DMS153 (cell line): ENCODE results near the gene GLS2.
"Not testable (repeated sequence)": the region's sequence is repeated elsewhere in the genome, so short reads cannot be mapped to it uniquely, and the experiment has no call there.

Source experiments
- DNase-seq: peaks from one replicate; lab custom pipeline; 2025; lab: John Stamatoyannopoulos, UW

The GLS2 gene

DNA sequence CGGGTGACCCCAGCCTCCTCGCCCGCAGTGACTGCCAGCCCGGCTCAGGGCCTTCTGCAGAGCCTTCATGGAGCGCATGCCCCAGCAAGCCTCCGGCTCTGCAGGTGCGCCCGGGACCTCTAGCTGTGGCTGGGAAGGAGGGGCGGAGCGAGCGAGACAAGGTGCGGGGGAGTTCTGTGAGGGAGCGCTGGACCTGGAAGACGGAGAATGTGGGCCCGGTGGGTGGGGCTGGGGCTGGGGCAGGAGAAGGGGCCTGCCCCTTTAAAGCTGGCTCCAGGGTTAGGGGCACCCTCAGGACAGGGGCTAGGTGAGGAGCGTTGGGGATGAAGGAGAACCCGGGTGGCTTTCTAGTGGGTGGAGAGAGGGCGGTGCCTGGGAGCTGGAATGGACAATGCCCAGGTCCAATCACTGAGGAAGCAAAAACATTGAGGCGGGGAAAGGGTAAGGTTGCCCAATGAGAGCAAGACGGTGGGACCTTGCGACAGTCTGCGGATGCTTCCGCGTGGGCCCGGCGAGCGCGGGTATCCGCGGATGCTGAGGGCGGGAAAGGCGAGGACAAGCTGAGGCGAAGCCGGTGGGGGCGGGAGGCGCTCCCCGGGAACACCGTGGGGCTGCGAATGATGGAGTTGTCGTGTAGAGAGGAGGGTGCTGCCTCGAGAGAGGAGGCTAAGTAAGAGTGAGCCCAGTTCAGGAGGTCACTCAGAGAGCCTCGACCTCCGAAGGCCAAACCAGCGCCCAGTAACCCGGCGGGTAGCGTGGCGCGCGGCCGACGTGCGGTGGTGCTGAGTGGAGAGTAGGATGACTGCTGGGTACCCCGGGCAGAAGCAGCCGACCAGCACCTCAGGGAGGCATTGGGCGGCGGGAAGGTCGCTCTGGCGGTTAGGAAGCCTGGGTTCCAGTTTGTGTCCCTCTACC lies at the start of gene GLS2:
TSS of gene GLS2 (minus strand) at position 121 of the 915 bp plus-strand sequence. CDS start at position 78, 43 bp downstream.
- peak; percentile 93 for DNase-seq

DNA sequence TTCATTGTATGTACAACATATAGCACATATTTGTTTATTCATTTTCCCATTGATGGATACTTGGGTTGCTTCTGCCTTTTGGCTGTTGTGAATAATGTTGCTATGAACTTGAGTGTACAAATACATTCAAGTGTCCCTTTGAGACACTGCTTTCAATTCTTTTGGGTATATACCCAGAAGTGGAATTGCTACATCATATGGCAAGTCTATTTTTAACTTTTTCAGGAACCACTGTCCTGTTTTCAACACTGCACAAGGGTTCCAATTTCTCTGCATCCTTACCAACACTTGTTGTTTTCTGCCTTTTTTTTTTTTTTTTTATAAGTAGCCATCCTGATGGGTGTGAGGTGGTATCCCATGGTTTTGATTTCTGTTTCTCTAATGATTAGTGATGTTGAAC lies 49.6 kb upstream of the GLS2 start:
- no peak for DNase-seq

DNA sequence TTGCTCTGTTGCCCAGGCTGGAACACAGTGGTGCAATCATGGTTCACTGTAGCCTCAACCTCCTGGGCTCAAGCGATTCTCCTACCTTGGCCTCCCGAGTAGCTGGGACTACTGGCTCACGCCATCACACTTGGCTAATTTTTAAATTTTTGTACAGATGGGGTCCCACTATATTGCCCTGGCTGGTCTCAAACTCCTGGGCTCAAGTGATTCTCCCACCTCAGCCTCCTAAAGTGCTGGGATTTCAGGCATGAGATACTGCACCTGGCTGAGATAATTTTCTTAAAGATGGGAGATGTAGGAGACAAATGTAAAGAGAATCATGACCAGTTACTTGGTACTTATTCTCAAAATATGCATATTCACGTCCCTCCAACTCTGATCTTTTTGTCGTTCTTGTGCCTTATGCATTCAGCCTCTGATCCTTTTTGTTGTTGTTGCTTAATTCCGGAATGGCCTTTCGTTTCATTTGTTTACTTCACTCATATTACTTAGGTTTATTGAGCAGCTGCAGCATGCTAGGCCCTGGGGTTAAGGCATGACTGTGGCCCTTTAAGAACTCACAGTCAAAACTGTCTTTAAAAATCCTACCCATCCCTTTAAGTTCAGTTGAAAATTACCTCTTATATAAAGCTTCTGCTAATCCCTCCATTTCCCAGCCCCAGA lies 42.6 kb upstream of the GLS2 start:
- no peak for DNase-seq

DNA sequence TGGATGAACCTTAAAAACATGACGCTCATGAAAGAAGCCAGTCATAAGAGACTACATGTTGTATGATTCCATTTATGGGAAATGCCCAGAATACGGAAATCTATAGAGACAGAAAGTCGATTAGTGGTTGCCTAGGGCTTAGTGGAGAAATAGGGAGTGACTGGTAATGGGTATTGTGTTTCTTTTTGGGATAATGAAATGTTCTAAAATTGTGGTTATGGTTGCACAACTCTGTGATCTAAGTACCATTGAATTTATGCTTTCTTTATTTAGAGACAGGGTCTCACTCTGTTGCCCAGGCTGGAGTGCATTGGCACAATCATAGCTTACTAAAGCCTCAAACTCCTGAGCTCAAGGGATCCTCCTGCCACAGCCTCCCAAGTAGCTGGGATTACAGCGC lies 41.7 kb upstream of the GLS2 start:
- no peak for DNase-seq

DNA sequence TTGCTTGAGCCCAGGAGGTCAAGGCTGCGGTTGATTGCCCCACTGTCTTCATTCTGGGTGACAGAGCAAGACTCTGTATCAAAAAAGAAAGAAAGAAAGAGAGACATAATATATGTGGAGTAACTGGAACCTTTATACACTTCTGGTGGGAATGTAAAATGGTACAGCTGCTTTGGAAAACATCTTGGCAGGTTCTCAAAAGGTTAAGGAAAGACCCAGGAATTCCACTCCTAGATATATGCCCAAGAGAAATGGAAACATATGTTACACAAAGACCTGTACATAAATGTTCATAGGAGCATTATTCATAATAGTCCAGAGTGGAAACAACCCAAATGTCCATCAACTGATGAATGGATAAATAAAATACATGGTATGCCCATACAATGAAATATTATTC lies 40.9 kb upstream of the GLS2 start:
- no peak for DNase-seq

DNA sequence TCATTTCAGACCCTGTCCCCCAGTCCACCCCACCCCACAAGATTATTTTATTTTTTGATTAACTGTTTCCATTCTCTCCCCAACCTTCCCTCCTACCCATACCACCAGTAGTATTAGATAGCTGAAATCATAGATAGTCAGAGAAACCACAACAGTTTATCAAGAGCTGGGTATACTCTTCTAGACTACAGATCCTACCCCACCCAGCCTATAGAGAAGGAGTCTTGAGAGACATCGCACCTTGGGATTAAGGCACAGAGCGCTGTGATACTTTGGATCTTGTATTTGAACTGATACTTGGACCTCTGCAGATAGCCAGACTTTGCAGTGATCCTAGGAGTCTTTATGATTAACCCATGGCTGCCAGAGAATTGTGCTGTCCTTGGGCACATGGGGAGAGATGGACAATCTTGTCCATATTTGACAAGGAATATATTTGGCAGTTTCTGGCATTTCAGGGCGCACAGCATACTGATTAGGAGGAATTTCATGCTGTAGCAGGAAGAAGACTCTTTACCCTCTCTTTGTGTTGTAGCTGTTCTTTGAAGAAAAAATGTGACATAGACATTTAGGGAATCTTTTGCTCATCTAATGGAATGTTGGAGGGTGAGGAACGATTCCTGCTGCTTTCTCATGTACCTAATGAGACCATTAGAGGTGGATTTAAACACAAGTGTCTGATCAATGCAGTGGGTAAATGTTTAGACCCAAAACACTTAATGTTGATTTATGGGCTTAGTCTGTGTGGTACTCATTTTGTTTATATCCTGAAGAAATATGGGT lies 34.6 kb upstream of the GLS2 start:
- no peak for DNase-seq

DNA sequence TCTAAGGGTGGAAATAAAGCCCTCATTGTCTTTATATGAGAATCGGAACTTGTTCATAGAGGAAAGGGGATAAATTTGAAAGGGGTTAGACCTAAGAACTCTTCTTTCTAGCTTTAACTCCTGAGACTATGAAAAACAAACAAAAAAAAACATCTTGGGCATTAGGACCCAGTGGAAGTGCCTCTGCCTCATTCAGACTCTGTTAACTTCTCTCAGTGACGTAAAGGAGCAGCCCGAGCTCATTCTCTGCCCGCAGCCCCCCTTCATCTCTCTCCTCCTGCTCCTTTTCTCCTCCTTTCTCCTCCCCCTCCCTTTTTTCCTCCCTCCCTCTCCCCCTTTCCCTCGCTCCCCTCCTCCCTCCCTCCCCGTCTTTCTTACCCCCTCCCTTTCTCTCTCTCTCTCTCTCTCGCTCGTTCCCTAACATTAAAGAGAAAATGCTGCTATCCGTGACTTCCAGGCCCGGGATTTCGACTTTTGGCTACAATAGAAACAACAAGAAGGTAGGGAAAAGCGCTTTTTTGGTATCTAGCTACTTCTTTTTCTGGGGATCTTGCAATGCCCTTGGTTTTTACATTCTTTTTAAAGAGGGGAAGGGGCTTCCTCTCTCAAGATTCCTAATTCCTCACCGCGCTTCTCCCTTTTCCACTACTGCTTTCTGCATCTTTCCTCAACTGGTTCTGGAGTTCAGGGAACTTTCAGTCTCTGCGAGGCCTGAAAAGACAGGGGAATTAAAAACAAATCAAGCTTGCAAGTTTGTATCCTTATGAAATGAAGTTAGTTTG lies 33.8 kb upstream of the GLS2 start, which contains the start of gene RBMS2:
TSS of gene RBMS2 (plus strand) at position 231 of the 782 bp plus-strand sequence. CDS start at position 435, 204 bp downstream.
- no peak for DNase-seq

DNA sequence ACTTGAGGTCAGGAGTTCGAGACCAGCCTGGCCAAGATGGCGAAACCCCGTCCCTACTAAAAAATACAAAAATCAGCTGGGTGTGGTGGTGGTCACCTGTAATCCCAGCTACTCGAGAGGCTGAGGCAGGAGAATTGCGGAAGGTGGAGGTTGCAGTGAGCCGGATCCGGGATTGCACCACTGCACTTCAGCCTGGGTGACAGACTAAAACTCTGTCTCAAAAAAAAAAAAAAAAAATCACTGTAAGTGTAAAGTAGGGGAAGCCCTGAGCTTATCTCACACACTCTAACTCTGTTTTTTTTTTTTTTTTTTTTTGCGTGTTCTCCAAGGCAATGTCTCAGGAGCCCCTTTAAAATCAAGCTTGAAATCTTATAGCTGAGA lies 33.2 kb upstream of the GLS2 start:
- no peak for DNase-seq

DNA sequence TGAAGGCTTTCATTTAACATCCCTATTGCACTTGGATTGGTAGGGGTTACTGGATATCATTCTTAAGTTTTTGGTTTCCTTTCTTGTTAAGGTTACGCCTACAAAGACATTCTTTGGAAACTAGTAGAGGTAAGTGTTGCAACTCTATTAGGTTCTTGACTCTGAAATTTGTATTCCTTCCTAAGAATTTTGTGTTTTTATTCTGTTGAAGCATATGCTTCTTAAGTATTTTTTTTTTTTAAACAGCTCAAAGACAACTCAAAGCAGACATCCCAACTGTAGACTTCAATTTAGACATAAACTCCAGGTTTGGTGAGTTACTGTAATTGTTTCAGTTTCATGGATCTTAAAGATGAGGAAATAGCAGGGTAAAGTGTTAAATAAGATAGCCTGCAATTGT lies 32.5 kb upstream of the GLS2 start:
- no peak for DNase-seq

DNA sequence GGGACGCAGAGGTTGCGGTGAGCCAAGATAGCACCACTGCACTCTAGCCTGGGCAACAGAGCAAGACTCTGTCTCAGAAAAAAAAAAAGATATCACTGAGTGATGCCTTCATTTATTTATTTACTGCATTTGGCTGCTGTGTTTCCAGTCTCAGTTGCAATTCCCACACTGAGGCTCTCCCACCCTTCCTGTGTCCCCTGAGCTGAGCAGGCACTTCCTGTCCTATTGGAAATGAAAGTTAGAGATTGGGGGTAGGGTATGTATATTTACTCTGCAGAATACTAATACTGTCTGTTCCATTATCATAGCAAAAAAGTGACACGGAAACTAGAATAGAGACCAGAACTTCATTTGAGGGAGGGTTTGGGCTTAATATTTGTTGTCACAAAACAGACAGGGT lies 32.1 kb upstream of the GLS2 start:
- DNase-seq, result no peak

DNA sequence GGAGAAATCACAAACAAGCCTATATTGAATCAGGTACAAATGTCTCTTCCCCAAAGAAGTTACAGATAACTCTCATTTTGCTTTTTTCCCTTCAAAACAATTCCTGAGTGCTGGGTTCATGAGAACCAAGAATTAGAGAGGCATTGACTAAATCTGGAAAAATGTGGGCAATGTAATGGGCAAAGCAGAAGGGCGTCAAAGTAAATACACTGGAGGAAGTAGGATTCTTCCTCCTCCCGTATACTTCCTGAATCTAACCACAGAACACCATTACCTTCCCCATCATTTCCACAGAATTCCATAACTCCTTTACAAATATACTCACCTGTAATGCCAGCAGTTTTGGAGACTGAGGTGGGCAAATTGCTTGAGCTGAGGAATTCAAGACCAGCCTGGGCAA lies 30.6 kb upstream of the GLS2 start:
- DNase-seq, result no peak

DNA sequence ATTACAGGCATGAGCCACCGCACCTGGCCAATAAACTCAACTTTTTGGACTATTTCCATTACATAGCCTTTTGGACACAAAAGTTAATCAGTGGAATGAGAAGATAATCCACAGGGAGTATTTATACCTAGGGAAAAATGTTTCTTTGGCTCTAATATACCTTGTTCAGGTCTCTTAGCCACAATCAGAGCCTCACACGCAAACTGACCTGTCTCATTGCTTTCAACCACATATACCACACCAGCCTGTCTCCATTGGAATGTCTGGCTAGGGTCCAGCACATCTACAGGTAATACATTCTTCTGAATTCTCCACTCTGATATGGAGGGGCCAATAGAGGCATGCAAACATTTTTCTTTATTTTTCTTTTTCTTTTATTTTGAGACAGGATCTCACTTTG lies 29.9 kb upstream of the GLS2 start:
- no peak for DNase-seq

DNA sequence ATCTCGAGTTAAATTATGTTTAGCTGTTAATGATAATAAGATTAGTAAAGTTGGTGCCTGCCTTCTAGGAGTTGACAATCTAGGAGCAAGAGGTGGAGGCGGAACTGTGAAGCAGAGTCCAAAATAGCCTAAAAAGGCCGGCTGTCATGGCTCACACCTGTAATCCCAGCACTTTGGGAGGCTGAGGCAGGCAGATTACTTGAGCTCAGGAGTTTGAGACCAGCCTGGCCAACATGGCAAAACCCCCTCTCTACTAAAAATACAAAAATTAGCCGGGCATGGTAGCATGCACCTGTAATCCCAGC lies 26.0 kb upstream of the GLS2 start:
- DNase-seq, result not testable (repeated sequence)

DNA sequence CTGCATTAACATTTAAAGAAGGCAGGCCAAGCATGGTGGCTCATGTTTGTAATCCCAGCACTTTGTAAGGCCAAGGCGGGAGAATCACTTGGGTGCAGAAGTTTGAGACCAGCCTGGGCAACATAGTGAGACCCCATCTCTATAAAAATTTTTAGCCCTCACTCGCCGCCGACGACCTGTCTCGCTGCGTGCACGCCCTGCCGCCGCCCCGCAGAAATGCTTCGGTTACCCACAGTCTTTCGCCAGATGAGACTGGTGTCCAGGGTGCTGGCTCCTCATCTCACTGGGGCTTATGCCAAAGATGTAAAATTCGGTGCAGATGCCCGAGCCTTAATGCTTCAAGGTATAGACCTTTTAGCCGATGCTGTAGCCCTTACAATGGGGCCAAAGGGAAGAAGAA lies 22.8 kb upstream of the GLS2 start:
- no peak for DNase-seq

DNA sequence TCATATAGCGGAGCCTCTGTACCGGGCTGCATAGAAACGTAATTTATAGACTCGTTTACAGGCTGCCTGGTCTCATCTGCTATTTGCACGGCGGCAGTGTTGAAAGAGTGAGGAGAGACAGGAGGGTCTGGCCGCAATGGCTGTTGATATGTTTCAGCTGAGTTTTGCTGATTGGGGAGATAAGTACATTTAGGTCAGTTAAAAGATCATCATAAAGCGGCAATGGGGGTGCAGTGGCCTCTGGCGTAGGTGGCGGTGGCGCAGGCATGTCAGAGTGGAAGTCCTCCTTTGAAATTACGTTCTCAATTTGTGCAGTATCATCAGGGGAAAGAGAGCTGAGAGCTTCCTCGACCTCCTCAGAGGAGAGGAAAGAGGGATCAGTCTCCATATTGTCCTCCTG lies 11.9 kb upstream of the GLS2 start:
- DNase-seq, result not testable (repeated sequence)

DNA sequence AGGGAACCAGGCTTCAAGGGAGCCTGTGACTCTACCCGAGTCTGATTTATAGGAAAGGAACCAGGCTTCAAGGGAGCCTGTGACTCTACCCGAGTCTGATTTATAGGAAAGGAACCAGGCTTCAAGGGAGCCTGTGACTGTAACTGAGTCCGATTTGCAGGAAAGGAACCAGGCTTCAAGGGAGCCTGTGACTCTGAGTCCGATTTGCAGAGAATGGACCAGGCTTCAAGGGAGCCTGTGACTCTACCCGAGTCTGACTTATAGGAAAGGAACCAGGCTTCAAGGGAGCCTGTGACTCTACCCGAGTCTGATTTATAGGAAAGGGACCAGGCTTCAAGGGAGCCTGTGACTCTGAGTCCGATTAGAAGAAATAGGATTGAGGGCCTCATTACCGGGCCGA lies 11.5 kb upstream of the GLS2 start:
- DNase-seq, result not testable (repeated sequence)

DNA sequence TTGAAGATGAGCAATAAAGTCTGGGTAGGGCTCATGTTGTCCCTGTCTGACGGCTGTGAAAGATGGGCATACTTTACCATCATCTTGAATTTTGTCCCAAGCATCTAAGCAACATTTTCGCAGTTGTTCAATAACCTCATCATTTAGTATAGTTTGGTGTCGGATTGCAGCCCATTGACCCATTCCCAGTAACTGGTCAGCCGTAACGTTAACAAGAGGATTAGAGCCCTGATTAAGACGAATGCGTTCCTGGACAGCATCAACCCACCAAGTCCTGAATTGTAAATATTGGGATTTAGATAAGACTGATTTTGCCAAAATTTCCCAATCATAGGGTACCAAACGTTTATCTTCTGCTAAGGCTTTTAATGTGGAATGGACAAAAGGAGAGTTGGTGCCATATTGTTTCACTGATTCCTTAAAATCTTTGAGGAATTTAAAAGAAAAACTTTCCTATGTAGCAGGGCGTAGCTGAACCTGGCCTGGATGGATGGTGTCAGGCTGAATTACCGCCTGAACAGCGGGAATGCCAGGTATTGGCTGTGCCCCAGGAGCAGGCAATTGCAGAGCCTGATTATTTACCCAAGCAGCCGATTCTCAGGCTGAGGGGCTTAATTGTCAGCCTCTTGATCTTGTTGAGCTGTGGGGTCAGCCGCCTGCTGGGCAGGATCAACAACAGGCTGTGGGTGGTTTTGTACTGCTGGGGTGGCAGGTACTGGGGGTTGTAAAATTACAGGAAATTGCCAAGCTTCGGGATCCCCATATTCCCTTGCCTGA lies 10.4 kb upstream of the GLS2 start:
- not testable (repeated sequence) for DNase-seq

DNA sequence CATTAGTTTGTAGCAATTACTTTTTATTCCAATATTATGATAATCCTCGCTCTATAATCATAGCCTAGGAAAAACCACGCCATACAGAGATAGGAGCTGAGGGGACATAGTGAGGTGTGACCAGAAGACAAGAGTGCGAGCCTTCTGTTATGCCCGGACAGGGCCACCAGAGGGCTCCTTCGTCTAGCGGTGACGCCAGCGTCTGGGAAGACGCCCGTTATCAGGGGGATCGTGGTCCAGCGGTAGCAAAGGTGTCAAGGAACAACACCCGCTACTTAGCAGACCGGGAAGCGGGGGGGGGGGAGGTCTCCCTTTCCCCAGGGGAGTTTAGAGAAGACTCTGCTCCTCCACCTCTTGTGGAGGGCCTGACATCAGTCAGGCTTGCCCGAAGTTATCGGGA lies 8.7 kb upstream of the GLS2 start:
- not testable (repeated sequence) for DNase-seq

DNA sequence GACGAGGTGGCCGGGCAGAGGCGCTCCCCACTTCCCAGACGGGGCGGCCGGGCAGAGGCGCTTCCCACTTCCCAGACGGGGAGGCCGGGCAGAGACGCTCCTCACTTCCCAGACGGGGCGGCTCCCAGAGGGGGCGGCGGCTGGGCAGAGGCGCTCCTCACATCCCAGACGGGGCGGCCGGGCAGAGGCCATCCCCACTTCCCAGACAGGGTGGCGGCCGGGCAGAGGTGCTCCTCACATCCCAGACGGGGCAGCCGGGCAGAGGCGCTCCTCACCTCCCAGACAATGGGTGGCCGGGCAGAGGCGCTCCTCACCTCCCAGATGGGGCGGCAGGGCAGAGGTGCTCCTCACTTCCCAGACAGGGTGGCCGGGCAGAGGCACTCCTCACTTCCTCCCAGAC lies 6.5 kb upstream of the GLS2 start:
- DNase-seq, result not testable (repeated sequence)

DNA sequence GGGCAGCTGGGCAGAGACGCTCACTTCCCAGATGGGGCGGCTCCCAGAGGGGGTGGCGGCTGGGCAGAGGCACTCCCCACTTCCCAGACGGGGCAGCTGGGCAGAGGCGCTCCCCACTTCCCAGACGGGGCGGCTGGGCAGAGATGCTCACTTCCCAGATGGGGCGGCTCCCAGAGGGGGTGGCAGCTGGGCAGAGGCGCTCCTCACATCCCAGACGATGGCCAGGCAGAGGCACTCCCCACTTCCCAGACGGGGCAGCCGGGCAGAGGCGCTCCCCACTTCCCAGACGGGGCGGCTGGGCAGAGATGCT lies 6.1 kb upstream of the GLS2 start:
- not testable (repeated sequence) for DNase-seq

DNA sequence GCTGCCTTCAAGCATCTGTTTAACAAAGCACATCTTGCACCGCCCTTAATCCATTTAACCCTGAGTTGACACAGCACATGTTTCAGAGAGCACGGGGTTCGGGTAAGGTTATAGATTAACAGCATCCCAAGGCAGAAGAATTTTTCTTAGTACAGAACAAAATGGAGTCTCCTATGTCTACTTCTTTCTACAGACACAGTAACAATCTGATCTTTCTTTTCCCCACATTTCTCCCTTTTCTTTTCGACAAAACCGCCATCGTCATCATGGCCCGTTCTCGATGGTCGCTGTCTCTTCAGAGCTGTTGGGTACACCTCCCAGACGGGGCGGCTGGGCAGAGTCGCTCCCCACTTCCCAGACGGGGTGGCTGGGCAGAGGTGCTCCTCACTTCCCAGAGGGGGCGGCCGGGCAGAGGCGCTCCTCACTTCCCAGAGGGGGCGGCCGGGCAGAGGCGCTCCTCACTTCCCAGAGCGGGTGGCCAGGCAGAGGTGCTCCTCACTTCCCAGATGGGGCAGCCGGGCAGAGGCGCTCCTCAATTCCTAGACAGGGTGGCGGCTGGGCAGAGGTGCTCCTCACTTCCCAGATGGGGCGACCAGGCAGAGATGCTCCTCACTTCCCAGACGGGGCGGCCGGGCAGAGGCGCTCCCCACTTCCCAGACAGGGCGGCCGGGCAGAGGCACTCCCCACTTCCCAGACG lies 5.6 kb upstream of the GLS2 start:
- not testable (repeated sequence) for DNase-seq
